NCI-H1105 (cell line): ENCODE measurements around the gene TGFB2.

Source experiments
- DNase-seq: peaks from one replicate; lab custom pipeline; 2025; lab: John Stamatoyannopoulos, UW

TGFB2 gene

GRCh38 chr1:218462587-218462986 lies 117.5 kb downstream of the TGFB2 start:
- DNase-seq = no peak

DNA sequence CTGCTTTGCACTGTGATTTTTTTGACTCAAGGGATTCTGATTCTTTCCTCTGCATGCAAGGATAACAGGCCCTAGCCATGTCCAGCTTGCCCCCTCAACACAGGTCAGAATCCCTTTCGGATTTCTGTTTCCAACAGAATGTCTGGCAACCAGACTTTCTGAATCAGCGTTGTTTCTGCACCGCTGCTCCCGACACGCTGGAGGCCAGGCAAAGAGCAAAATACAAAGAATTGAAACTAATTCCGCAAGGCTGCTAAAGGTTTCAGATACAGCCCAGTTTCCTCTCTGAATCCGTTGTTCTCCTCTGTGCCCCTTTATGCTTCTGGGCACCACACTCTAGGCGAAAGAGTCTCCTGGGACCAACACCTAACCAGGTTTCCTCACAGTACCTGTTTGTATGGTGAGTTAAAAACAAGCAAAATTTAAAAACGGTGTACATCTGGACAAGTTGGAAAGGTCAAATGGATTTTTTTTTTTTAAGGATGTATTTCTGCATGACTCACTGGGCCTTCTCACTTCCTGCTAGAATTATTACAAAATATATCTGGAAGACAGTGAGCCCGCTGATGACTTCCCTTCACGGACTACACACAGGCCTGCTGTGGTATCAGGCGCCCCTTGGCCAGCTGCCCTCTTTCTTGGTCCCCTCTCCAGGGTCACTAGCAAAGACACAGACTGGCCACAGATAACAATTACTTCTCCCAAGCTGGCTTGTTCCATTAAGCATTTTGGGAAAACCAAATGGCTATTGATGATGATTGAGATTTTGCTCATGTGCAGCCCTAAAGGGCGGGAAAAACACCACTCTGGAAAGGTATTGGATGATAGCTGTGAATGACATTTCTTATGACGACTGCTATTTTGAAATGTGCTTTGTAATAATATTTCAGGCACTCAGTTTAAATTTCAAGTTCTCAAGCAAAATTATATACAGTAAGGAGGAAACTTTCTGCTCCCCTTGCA lies 118.3 kb downstream of the TGFB2 start:
- no peak for DNase-seq

DNA sequence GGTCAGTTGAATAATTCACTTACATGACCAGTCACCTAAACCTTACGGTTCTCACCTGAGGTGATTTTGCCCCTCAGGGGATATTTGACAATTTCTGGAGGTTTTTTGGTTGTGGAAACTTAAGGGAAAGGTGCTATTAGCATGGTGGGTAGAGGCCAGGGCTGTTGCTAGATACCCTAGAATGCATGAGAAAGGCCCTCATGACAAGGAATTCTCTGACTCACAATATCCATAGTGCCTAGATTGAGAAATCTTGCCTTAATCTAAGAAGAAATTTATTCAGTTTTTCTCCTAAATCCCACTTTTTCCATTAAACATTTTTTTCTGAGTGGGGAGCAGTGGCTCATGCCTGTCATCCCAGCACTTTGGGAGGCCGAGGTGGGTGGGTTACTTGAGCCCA lies 119.7 kb downstream of the TGFB2 start:
- DNase-seq = no peak

DNA sequence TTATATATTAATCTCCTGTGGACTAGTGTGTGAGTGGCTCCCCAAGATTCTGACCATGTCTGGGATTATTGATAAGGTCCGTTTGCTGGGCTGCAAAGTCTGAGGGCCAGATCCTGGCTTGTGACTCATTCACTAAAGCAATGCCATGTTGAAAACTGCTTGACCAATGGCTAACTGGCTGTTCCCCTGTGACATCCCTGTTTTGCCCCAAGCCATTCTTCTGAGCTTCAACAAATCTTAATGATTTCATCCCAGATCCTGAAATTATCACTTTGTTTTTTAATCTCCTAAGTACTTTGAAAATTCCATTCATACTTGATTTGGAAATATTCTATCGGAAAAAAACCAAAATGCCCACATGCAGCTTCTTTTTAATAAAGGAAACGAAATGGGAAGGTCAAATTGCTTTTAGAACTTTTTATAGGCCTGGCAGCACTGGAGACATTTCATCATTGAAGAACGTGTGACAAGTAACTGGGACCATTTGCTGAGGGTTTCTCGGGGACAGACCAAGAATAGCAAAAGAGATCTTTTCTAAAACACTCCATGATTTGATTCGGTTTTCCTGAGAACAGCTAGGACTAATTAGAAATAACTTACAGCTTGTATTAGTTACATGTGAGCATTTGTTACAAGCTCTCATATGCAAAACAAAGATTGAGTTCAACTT lies 121.3 kb downstream of the TGFB2 start:
- DNase-seq = no peak

- DNase-seq = no peak
Measured at GRCh38 chr1:218467101-218468072, 122.3 kb downstream of the TGFB2 start.

GRCh38 chr1:218468711-218469110 lies 123.6 kb downstream of the TGFB2 start:
- DNase-seq = no peak

GRCh38 chr1:218472885-218473284 lies 127.7 kb downstream of the TGFB2 start:
- DNase-seq = no peak

DNA sequence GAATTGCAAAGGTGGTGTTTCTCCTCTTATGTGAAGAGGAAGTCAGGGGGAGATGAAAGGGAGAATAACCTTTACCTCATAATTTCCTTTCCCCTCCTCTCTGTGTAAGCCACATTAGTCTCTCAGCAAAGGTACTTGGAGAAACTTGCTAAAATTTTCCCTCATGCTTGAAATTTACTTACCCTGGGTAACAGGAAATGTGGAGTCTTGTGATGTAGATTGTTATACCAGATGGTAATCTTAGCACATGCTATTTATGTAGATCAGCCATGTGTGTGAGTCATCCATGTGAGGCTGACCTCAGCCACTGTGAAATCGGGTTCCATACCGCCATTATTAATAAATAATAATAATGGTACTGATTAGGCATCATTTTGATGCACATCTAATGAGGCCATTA lies 128.4 kb downstream of the TGFB2 start:
- DNase-seq = no peak

DNA sequence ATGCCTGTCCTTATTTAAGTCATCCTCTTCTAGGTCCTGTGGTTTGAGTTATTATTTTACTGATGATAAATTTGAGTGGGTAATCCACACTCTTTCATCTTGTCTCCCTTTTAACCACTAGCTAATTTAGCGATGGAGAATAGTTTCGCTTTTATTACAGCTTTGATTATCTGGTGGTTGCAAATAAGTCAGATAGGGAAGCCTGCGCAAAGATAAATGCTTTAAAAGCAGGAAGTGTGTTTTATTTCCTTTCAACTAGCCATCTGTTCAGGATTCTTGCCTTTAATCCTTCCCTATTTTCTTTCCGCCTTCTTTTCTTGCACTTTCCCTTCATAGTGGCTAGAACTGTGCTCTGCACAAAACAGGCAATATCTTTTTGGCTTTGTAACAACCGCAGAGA lies 129.0 kb downstream of the TGFB2 start:
- DNase-seq = no peak

DNA sequence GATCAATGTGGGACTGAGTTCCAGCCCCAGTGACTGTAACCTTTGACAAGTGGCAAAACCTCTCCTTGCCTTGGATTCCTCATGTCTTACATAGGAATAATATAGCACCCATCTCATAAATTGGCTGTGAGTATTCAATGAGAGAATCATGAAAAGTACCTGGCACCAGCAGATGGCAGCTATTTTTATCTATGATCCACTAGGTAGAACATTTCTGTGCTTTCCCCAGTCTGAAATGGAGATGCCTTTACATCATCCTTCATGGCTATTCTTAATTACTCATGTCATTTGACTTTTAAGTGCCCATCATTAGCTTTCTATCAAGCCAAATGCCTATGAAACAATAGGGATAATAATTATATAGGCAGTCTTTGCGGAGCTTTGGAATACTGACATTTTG lies 130.1 kb downstream of the TGFB2 start:
- no peak for DNase-seq

DNA sequence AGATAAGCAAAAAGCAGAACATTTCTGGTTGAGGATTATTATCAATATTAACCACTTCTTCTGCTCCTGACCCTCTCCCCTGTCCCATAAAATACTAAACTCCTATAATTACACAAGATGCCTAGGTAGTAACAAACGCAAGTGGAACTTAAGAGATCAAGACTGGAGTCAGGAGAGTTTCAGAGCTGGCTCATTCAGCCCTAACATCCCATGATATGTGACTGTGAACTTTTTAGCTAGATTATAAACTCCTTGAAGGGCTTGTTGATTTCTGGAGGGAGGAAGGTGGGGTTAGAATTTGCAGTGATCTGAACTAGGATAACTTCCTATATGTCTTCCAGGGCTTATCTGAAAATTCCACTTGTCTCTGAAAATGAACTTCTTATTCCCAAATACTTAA lies 130.6 kb downstream of the TGFB2 start:
- DNase-seq = no peak

DNA sequence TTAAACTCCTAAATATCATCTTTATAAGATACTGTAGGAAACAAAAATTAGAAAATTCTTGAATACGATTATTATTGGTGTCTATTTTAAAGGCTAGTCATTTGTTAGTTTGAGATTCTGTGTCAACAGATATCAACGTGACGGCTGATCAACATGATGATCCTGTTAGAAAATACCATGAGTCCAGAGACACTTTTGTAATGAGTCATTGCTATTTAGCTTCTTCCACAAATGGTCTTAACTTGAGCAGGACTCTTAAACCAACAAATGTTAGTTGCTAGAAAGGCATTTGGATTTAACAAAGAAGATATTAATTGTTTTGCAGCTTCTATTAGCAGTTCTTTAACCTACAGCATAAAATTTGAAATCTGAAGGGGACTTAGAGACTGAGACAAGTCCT lies 131.2 kb downstream of the TGFB2 start:
- no peak for DNase-seq

GRCh38 chr1:218478336-218478735 lies 133.2 kb downstream of the TGFB2 start:
- DNase-seq = no peak

DNA sequence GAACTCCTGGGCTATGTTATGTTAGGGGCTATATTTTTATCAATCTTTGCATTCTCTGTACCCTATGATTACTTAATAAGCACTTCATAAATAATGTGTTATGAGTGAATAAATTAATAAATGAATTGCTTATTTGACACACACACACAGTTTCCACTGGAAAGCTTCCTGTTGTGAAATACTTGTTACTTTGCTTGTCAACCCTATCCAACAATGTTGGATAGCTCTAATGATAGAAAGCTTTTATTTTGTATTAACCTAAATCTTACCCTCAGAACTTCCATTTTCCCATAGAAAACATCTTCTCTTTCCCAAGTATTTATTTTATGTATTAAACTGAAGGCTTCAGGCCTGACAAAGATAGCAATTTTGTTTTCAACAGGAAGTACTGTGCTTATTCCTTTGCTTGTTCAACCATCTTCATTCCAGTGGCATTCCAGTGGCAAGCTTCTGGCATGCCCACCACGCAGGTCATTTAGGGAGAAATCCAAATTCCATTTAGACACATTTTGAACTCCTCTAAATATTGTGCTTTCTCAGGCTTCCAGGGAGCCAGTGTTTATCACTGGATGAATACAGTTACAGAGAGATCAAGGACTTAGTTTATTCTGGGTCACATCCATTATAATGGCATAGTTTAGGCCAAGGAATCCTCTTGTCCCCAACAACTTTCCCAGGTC lies 134.4 kb downstream of the TGFB2 start:
- DNase-seq = no peak

GRCh38 chr1:218480137-218480536 lies 135.0 kb downstream of the TGFB2 start:
- DNase-seq = no peak

DNA sequence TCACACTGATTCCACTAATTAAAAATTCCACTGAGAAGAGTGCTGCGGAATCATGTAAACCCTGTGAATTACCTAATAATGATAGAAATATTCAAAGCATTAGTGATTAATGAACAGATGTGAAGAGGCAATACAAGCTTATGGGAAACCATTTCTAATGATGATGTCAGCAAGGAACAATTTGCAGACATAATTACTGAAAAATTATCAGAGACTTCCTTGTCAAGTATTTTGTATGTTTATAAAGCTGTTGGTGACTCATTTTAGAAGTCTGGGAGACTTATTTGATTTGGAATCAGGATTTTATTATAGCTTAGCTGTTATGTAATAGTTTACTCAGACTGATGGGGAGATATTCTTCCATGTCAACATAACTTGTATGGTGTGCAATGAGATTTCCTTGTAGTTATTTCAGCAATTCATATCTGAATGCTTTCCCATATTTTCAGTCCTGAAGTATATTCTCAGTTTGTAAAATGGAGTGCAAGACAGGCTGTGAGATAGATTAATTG lies 135.5 kb downstream of the TGFB2 start:
- no peak for DNase-seq

DNA sequence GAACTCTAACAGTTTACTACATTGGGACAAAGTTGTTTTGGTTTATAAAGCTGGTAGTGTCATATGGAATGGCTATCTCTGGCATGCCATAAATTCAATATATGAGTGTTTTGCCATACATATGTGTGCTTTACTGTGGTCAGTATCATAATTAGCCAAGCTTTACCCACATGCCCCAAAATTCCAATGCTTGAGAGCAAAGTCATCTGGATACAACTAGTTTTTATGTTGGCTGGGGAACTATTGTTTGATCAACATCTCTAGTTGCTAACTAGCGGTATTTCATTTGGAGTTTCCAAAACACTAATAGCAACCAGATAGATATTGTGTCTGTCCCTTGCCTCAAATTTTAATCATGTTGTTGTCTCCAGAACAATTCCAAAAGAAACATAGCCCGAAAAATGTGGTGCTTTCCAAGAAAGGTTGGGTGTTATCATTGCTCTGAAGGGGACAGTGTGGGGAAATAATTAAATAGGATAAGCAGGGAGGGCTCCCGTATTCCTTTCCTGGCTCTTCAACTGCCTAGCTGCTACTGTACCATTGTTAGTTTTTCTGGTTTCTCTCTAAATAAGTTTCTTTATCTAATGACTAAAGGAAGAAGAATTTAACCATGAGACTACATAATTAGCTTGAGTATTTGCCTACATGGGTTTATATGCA lies 136.1 kb downstream of the TGFB2 start:
- no peak for DNase-seq

- DNase-seq = no peak
Measured at GRCh38 chr1:218482683-218483082, 137.5 kb downstream of the TGFB2 start.

GRCh38 chr1:218485241-218485928 lies 140.2 kb downstream of the TGFB2 start:
- no peak for DNase-seq

GRCh38 chr1:218488531-218488930 lies 143.4 kb downstream of the TGFB2 start:
- DNase-seq = no peak
